OCI-LY1 (cell line): Measurements from ENCODE around the gene BCAR3.

Source experiments
- H2AFZ ChIP-seq: fragments of 200-600 bp; sonication (generic), shearing (Covaris generic); 2 replicates; pipeline ENCODE4 v1.6.0; 2014; ENCODE audit warnings: antibody characterized with exemption, mild to moderate bottlenecking, low read length
- H3F3A ChIP-seq: fragments of 200-600 bp; sonication (generic), shearing (Covaris generic); 2 replicates; pipeline ENCODE4 v1.6.0; 2014; ENCODE audit warnings: mild to moderate bottlenecking, antibody characterized with exemption, low read length, moderate library complexity; ENCODE audit not compliant: insufficient read depth
- H3K27ac ChIP-seq: fragments of 200-600 bp; sonication (generic); 2 replicates; pipeline ENCODE4 v1.5.1; 2014; ENCODE audit warnings: low read length, mixed run types, mild to moderate bottlenecking, low read depth; ENCODE audit not compliant: poor library complexity, severe bottlenecking
- H3K27me3 ChIP-seq: fragments of 200-600 bp; sonication (generic); 2 replicates; pipeline ENCODE4 v1.6.0; 2014; ENCODE audit warnings: antibody characterized with exemption, mild to moderate bottlenecking, low read length, moderate library complexity; ENCODE audit not compliant: insufficient read depth
- H3K36me3 ChIP-seq: fragments of 200-600 bp; sonication (generic); 2 replicates; pipeline ENCODE4 v1.6.1; 2014; ENCODE audit warnings: mild to moderate bottlenecking, antibody characterized with exemption, low read length, moderate library complexity, mixed read lengths; ENCODE audit not compliant: insufficient read depth
- H3K4me1 ChIP-seq: fragments of 200-600 bp; sonication (generic); 2 replicates; pipeline ENCODE4 v1.5.1; 2014; ENCODE audit warnings: mild to moderate bottlenecking, low read length, moderate library complexity; ENCODE audit not compliant: insufficient read depth, severe bottlenecking
- H3K4me2 ChIP-seq: fragments of 200-600 bp; sonication (generic), shearing (Covaris generic); 2 replicates; pipeline ENCODE4 v1.6.1; 2014; ENCODE audit warnings: low read length
- H3K4me3 ChIP-seq: fragments of 200-600 bp; sonication (generic); 2 replicates; pipeline ENCODE4 v1.5.1; 2014; ENCODE audit warnings: low read length, low read depth, mild to moderate bottlenecking, mixed read lengths; ENCODE audit not compliant: poor library complexity, severe bottlenecking
- H3K79me2 ChIP-seq: fragments of 200-600 bp; shearing (Covaris generic); 2 replicates; pipeline ENCODE4 v1.6.1; 2016; ENCODE audit warnings: mixed run types, low read length, mixed read lengths; ENCODE audit not compliant: insufficient read depth
- H3K9ac ChIP-seq: fragments of 200-600 bp; sonication (generic), shearing (Covaris generic); 2 replicates; pipeline ENCODE4 v1.6.1; 2014; ENCODE audit warnings: mild to moderate bottlenecking, low read length, mixed read lengths
- H3K9me2 ChIP-seq: fragments of 200-600 bp; sonication (generic), shearing (Covaris generic); 2 replicates; pipeline ENCODE4 v1.6.1; 2014; ENCODE audit warnings: low read depth, mild to moderate bottlenecking, low read length, mixed read lengths
- H3K9me3 ChIP-seq: fragments of 200-600 bp; shearing (Covaris generic); 2 replicates; pipeline ENCODE4 v1.6.1; 2014; ENCODE audit warnings: low read length, mixed read lengths
- H4K20me1 ChIP-seq: fragments of 200-600 bp; sonication (generic), shearing (Covaris generic); 2 replicates; pipeline ENCODE4 v1.6.0; 2016; ENCODE audit warnings: mild to moderate bottlenecking, low read length; ENCODE audit not compliant: insufficient read depth
- CTCF ChIP-seq: fragments of 200-600 bp; sonication (generic), shearing (Covaris generic); IDR thresholded peaks from 2 replicates; pipeline ENCODE4 v1.5.1; 2017; ENCODE audit warnings: mild to moderate bottlenecking, antibody characterized with exemption, low read length, moderate library complexity, mixed read lengths
- EZH2 ChIP-seq: fragments of 200-600 bp; sonication (generic), shearing (Covaris generic); IDR thresholded peaks from 2 replicates; pipeline ENCODE4 v1.8.0; 2017; ENCODE audit warnings: borderline replicate concordance, mixed run types, mild to moderate bottlenecking, antibody characterized with exemption, low read length, moderate library complexity, mixed read lengths

The BCAR3 gene

GRCh38 chr1:93623875-93624274 lies 57.8 kb downstream of the BCAR3 start:
- Histone ChIP-seq H3K36me3 (no peaks in the 10 kb centered on the region), H3K79me2 (no peaks in the 10 kb centered on the region)

GRCh38 chr1:93623436-93623835 lies 58.2 kb downstream of the BCAR3 start:
- H3K27me3 ChIP-seq = no peaks in the 10 kb centered on the region
- no peak overlapping the region for H3K9ac ChIP-seq
- no peaks in the 10 kb centered on the region for H4K20me1 ChIP-seq
- H3K4me1 ChIP-seq = no peaks in the 10 kb centered on the region
- H3K9me3 ChIP-seq = no peaks in the 10 kb centered on the region
- H3K79me2 ChIP-seq = no peaks in the 10 kb centered on the region
- TF ChIP-seq CTCF = no peak
- no peak for TF ChIP-seq EZH2
- H3K27ac ChIP-seq = no peak overlapping the region
- H2AFZ ChIP-seq = no peak overlapping the region
- H3F3A ChIP-seq = no peaks in the 10 kb centered on the region
- no peaks in the 10 kb centered on the region for H3K36me3 ChIP-seq
- no peak overlapping the region for H3K4me2 ChIP-seq
- no peaks in the 10 kb centered on the region for H3K9me2 ChIP-seq
- no peak overlapping the region for H3K4me3 ChIP-seq

More at GRCh38 chr1:93623875-93624274, 57.8 kb downstream of the BCAR3 start:
- H3K9me3 ChIP-seq = no peaks in the 10 kb centered on the region
- no peak overlapping the region for H2AFZ ChIP-seq
- H3K4me3 ChIP-seq = no peak overlapping the region
- no peaks in the 10 kb centered on the region for H3F3A ChIP-seq
- H4K20me1 ChIP-seq = no peaks in the 10 kb centered on the region
- no peaks in the 10 kb centered on the region for H3K4me1 ChIP-seq
- H3K9me2 ChIP-seq = no peaks in the 10 kb centered on the region
- TF ChIP-seq CTCF (no peak), EZH2 (no peak)
- no peak overlapping the region for H3K27ac ChIP-seq
- no peak overlapping the region for H3K9ac ChIP-seq
- no peaks in the 10 kb centered on the region for H3K27me3 ChIP-seq
- no peak overlapping the region for H3K4me2 ChIP-seq

- Histone ChIP-seq H3K9ac (no peak overlapping the region), H3K79me2 (no peaks in the 10 kb centered on the region), H3K4me1 (no peaks in the 10 kb centered on the region)
Observed at GRCh38 chr1:93621246-93621645, 60.4 kb downstream of the BCAR3 start.

More at GRCh38 chr1:93621246-93621645, 60.4 kb downstream of the BCAR3 start:
- no peak overlapping the region for H3K27ac ChIP-seq
- H3K9me2 ChIP-seq = no peaks in the 10 kb centered on the region
- no peaks in the 10 kb centered on the region for H3K36me3 ChIP-seq
- no peak overlapping the region for H3K4me3 ChIP-seq
- no peak overlapping the region for H3K4me2 ChIP-seq
- H3K27me3 ChIP-seq = no peaks in the 10 kb centered on the region
- no peaks in the 10 kb centered on the region for H3F3A ChIP-seq
- no peaks in the 10 kb centered on the region for H4K20me1 ChIP-seq
- H3K9me3 ChIP-seq = no peaks in the 10 kb centered on the region
- H2AFZ ChIP-seq = no peak overlapping the region
- TF ChIP-seq CTCF = no peak
- no peak for TF ChIP-seq EZH2
